SHP77 (cell line): ENCODE measurements around the gene PDK4.
"Not testable (repeated sequence)": the region's sequence is repeated elsewhere in the genome, so short reads cannot be mapped to it uniquely, and the experiment has no call there.

Source experiments
- DNase-seq, 2 experiments: peaks; one replicate each; lab custom pipeline; 2025; lab: John Stamatoyannopoulos, UW

The PDK4 gene

GRCh38 chr7:95604811-95605210 is 8.5 kb upstream of the PDK4 start:
- DNase-seq, result not testable (repeated sequence)

GRCh38 chr7:95604397-95604796 is 8.1 kb upstream of the PDK4 start:
- not testable (repeated sequence) for DNase-seq

DNA sequence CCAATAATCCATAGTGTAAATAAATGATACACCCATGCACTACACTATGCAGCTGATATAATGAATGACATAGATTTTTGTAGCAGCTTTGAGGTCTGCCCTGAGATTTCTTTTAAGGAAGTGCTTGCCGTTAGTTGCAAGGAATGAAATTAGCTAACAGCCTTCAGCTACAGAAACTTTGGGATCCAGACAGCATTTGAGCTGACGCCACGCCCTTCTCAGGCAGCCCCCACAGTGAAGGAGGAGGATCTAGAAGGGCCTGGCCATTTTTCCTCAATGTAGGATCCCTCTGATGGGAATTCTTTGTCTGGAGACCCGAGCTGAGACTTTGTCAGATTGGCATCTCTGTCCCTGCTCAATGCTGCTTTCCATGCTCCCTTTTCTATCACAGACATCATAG is 6.1 kb upstream of the PDK4 start:
- no peak for DNase-seq

DNA sequence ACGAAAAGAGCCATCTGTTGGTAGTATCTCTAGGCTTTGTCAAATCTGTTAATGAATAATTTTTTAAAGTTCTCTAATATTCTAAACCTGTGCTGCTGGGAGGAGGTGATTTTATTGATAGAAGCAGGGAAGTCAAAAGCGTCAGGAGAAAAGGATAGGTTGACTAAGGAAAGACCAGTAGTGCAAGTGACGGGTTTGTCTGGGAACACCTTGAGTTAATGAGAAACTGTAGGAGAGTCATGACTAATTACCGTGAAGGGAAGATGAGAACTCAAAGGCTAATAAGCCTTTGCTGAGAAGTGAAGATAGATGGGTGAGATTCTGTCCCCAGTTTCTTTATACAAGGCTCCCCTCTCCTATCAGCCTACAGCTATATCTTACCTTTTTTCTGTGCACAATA is 5.0 kb upstream of the PDK4 start:
- no peak for DNase-seq

DNA sequence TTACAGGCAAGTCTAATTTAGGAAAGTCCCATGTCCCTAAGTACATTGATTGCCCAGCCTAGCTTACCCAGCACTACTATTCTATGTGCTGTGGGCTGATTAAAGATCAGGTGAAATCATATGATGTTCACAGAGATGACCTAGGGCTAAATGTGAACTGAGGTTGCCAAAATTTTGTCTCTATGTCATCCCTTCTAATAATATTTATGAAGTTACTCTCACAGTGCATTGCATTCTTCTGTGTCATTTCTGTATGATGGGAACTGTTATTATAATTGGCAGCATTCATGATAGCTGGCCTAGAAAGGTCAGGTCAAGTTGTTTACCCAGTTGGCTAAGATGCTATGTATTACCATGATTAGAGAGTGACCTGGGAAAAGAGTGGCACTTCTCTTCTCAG is 2.8 kb upstream of the PDK4 start:
- no peak for DNase-seq

- no peak for DNase-seq
These were observed 2.2 kb upstream of the PDK4 start for GRCh38 chr7:95598511-95598910.

DNA sequence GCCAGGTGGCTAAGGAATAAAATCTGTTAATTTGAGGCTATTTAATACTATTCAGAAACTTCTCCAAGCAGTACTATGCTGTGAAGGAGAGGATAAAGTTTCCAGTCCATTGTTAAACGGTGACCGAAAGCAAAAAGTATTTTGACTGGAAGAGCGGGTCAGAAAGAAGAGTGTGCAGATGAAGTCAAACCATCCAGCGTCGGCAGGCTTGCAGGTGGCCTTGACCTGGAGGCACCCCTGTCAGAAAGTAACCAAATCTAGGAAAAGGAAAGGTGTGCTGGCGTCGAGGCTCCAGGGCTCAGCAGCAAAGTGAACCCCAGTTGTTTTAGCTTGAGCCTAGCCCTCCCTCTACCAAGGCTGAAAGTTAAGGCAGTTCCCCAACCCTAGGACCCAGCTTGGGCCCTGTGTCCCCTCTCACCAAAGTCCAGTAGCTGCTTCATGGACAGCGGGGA is 544 bp downstream of the PDK4 start:
- DNase-seq, result no peak

- no peak for DNase-seq
These were observed 2.1 kb downstream of the PDK4 start for GRCh38 chr7:95594185-95594584.

GRCh38 chr7:95593343-95593742 is 3.0 kb downstream of the PDK4 start:
- DNase-seq, result no peak

GRCh38 chr7:95592570-95592969 is 3.7 kb downstream of the PDK4 start:
- DNase-seq, result no peak

DNA sequence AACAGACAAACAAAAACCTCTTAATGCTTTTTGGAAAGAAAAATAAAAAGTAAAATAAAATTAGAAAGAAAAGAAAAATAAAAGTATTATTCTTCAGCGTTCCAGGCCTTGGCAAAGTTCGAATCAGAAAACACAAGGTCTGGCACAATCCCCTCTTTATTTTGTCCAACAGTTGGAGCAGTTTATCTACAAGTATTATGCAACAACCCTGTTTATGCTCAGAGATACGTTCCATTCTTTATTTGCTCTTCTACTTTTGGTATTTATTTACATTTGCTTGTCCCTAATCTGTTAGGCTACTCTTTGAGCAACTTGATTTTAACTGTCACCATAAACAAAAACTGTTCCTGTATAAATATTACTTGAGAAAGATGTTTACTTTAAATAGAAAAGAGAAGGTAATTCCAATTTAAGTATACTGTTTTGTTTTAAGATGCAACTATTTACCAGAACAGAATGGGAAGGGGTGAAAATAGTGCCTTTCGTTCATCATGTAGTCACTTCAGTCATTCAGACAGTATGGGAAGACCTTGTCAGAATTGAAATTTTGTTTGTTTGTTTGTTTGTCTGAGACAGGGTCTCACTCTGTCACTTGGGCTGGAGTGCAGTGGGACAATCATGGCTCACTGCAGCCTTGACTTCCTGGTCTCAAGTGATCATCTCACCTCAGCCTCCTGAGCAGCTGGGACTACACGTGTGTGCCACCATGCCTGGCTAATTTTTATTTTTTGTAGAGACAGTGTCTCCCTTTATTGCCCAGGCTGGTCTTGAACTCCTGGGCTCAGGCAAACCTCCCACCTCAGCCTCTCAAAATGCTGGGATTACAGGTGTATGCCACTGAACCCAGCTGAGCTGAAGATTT is 5.7 kb downstream of the PDK4 start:
- no peak for DNase-seq

- no peak for DNase-seq
These were observed 6.5 kb downstream of the PDK4 start for GRCh38 chr7:95589766-95590165.

- no peak for DNase-seq
These were observed 7.3 kb downstream of the PDK4 start for GRCh38 chr7:95589031-95589430.

DNA sequence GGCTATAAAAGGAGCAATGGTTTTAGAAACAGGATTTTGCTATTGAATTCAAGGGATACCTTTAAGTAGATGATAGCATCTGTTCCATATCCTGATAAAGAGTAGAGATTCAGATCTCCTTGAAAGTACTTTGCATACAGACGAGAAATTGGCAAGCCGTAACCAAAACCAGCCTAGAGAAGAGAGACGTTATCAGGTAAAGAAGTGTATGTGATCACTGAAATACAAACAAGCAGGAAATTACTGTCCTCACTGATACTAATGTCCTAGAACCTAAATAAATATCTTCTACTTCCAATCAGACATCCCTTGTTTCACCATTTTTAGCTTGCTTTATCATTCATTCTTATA is 9.4 kb downstream of the PDK4 start:
- no peak for DNase-seq

- DNase-seq, result no peak
These were observed 10.9 kb downstream of the PDK4 start for GRCh38 chr7:95585426-95585789.

GRCh38 chr7:95584769-95585425 is 11.4 kb downstream of the PDK4 start:
- DNase-seq, result no peak

- DNase-seq, result no peak
These were observed 12.3 kb downstream of the PDK4 start for GRCh38 chr7:95583834-95584621.

GRCh38 chr7:95582578-95583293 is 13.6 kb downstream of the PDK4 start:
- no peak for DNase-seq

- DNase-seq, result no peak
These were observed 14.8 kb downstream of the PDK4 start for GRCh38 chr7:95581467-95581866.

DNA sequence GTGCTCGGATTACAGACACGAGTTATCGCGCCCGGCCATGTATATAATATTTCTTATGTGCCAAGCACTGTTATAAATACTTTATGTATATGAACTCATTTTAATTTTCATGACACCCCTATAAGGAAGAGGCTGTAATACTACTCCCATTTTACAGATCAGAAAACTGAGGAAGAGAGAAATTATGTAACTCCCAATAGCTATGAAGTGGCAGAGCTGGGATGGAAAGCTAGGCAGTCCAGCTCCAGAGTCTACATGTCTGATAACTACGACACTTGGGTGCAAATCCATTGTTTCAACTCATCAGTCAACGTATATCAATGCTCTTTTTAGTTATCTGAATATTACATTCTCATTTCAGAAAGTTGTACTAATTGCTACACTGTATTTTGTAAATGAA is 17.0 kb downstream of the PDK4 start:
- no peak for DNase-seq

- DNase-seq, result peak in 1 of 2 experiments; percentile 13
These were observed 17.9 kb downstream of the PDK4 start for GRCh38 chr7:95578299-95578855.

DNA sequence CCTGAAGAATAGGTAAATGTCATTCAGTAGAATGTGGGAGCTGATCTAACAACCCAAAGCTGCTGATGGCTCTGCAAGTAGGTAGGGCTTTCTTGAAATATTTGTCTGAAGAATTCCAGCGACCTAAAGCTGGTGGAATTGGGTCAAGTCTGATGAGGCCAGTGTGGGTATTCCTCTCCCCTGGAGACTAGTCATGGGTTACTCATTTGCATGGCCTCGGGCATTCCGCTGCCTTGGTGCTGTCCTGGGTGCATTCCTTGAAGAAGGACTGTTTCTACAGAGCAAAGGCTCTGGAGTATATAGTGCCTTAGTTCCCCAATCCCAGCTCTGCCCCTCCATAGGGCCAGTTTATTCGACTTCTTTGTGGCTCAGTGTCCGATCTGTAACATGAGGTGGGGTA is 19.2 kb downstream of the PDK4 start:
- DNase-seq, result no peak
